Measurements from ENCODE around the gene NCKAP5L.
"Not testable (repeated sequence)": the region's sequence is repeated elsewhere in the genome, so short reads cannot be mapped to it uniquely, and the experiment has no call there.

Gene NCKAP5L

DNA sequence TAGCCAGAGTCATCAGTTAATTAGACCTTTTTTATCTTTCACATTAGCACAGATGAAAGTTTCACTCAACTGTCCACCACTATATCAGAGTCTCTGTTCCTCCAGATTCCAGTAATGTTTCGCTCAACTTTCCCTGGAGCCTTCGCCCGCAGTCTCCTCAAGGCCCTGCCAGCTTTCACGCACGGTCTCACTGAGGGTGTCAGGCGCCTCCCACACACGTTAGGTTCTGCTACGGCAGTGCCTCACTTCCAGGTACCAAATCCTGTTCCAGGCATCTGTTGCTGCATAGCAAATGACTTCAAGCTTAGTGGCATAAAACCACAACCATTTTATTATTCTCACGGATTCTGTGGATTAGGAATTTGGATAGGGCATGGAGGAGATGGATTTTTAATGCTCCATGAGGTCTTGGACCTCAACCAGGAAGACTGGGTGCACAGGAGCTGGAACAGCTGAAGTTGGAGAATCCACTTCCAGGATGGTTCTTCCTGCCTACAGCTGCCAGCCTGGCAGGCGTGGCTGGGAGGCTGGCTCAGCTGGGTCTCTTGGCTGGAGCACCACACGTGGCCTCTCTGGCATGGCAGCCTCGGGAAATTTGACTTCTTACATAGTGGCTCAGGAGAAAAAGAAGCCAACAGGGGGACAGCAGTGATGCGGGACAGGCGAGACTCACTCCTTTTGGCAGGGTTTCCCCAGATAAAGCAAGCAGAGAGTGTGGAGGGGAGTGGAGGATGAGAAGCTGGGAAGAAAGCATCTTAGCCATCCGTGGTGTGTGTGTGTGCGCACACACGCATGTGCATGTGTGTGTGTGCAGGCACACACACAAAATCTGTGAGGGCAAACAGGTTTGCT is 36.0 kb upstream of the NCKAP5L start:
- DNase-seq = no peak

DNA sequence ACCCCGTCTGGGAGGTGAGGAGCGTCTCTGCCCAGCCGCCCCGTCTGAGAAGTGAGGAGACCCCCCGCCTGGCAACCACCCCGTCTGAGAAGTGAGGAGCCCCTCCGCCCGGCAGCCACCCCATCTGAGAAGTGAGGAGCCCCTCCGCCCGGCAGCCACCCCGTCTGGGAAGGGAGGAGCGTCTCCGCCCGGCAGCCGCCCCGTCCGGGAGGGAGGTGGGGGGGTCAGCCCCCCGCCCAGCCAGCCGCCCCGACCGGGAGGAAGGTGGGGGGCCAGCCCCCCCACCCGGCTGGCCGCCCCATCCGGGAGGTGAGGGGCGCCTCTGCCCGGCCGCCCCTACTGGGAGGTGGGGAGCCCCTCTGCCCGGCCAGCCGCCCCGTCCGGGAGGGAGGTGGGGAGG is 32.7 kb upstream of the NCKAP5L start:
- DNase-seq = not testable (repeated sequence)

DNA sequence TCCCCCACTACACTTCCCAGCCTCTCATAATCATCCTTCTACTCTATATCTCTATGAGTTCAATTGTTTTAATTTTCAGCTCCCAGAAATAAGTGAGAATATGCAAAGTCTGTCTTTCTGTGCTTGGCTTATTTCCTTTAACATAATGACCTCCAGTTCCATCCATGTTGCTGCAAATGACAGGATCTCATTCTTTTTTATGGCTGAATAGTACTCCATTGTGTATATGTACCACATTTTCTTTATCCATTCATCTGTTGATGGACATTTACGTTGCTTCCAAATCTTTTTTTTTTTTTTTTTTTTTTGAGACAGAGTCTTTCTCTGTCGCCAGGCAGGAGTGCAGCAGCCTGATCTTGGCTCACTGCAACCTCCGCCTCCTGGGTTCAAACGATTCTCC is 27.7 kb upstream of the NCKAP5L start:
- not testable (repeated sequence) for DNase-seq

DNA sequence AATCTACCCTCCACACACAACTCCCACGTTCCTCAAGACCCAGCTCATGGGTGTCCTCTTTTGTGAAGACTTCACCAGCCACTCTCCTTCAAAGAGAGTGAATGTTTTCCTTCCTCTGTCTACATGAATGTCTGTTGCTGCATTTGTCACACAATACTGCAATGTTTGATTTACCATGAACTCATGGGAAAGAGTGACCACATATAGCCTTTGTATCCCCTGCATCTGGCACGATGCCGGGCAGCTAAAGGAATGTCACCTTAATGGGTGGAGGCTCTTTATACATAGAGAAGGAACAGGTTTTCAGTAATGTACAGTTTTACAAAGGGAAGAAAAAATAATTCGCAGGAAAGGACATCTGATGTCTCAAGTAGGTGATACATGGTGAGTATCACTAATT is 26.8 kb upstream of the NCKAP5L start:
- no peak for DNase-seq

DNA sequence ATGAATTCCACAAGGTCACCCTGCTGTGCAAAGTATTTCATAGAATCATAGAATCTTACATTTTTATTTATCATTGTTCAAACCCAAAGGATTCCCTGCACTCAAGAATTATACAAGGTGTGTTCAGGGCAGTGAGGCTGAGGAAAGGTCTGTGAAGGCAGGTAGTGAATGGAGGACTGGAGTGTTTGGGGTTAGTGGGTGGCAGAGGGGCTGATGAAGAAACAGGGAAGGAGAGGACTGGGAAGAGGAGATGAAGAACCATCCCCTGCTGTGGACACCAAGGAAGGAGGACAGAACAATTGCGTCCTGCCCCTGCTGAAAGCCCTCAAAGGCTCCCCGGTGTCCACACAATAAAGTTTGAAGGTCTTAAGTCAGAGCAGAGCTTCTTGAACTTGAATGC is 25.5 kb upstream of the NCKAP5L start:
- no peak for DNase-seq

DNA sequence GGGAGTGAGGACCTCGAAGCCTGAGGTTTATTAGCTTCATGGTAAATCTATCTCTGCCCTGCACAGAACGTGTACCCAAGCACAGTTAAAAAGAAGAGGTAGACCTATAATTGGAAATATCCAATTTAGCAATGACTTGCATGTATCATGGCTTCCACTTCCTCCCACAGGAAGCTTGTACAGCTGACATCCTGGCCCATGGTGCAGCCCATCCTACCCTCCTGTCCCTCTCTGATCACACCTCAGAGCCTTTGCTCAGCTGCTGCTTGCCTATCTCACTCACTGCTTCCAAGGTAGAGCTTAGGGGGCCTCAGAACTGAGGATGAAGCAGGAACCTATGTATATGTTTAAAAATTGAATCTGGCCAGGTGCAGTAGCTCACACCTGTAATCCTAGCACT is 18.9 kb upstream of the NCKAP5L start:
- no peak for DNase-seq

DNA sequence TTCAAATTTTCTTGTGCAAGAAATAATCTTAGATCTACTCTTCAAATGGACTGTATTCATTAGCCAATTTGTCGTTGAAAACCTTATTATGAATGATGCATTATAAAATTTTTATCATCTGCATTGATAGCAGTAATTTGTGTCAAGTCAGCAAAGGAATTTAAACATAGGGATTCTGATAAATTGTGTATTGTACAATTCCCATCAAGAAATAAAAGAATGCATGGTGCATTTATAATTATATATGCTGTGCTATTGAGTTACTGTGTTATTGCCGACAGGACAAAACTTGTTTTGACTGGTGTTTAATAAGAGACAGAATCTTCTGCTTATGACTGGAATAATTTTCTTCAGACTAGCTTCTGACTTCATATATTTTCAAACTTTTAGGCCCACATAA is 17.8 kb upstream of the NCKAP5L start:
- DNase-seq = no peak

DNA sequence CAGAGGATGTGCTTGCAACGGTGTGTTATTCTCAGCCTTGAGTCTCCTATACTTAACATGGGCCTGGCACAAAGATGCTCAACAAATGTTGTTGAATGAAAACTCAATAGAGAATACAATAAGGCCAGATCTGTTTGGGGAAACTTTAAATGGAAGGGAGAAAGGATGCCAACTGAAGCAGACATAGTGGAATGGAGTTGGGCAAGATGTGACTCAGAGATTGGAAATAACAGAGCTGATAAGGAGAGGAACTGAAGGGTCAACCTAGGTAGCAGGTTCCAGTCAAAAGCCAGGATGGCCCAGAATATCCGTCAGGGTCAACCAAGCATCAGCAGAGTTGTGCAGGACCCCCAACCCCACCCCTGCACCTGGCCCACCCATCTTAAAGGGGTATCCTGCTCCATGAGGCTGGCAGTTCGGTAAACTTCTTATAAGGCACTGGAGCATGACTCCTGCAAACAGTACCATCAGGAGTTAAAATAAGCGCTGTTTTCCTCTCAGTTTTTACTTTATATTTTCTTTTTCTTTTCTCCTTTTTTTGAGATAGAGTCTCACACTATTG is 15.7 kb upstream of the NCKAP5L start:
- no peak for DNase-seq

DNA sequence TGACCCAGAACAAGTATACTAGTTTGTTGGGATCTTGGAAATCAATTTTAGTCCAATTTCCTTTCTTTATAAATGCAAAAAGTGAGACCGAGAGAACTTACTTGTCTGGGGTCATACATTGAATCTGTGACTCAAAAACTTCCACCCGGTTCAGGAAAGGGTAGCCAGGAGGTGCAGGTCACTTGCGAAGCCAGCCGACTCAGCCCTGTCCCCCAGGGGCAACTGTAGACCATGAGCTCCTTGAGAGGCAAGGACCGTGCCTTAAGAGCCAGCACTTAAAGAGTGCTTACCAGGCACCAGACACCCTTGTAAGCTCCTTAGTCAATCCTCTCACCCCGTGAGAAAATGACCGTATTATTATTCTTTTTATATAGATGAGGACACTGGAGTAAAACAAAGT is 15.2 kb upstream of the NCKAP5L start:
- DNase-seq = no peak

DNA sequence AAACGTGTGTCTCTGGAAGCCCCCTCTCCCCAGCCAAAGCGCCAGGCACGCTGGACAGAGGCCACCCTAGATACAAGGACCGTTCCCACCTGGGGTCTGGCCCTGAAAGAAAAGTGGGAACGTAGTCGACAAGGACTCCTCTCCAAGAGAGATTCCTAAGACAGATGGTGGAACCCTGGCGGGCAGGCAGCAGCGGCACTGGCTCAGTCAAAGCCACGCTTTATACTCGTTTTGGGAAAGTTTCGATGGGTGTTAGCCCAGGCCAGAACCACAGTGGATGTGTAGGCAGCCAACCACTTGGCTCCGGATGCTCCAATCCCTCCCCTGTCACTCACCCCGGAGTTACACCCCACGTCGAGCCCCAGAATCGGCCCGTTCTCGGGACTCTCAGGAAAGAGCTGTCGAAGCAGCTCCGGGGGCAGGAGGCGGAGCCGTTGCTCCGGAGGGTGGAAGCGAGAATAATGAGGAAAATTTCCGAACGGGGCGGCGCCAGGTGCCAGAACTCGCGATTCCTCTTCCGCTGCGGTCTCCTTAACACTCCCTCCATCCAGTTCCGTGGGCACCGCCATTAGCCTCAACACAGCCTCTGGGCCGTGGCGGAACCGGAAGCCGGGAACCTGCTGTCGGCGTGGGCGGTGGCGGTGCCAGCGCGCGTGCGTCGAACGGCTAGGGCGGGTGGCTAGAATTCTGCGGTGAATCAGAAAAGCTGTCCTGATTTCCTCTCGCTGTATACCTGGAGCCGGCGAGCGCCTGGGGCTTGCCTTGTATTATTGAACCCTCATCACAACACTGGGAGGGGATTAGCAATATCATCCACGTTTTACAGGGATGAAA is 14.5 kb upstream of the NCKAP5L start, which contains the start of gene BCDIN3D:
Gene BCDIN3D (minus strand): TSS at position 588 of the 834 bp plus-strand sequence. CDS start 19 bp downstream, at position 569.
- DNase-seq = peak; percentile 92

DNA sequence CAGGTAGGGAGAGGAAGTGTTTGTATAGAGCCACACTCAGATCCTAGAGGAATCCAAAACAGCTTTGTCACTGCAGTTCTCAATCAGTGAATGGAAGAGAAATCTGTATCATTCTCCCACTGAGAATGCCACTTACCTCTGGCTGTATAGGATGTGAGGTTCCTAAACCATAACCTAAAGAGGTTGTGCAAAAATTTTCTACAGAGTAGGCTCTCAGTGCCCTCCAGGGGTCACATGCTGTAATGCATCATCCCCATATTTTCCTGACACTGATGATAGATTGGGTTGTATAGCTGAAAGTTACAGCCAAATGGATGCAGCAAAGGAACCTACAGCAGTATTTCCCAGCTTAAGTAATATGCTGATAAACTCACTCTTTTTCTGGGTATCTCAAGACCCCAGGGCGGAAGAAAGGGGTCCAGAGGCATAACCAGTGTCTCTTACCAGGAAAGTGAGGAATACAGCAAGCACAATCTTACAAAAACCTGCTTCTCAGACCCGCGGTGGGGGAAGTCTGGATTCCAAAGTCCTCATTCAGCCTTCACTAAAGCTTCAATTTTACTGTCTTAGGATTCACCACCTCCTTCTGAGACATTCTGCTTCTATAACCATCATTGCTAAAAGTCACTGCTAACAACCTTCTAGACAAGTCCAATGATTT is 10.9 kb upstream of the NCKAP5L start:
- peak; percentile 43 for DNase-seq

DNA sequence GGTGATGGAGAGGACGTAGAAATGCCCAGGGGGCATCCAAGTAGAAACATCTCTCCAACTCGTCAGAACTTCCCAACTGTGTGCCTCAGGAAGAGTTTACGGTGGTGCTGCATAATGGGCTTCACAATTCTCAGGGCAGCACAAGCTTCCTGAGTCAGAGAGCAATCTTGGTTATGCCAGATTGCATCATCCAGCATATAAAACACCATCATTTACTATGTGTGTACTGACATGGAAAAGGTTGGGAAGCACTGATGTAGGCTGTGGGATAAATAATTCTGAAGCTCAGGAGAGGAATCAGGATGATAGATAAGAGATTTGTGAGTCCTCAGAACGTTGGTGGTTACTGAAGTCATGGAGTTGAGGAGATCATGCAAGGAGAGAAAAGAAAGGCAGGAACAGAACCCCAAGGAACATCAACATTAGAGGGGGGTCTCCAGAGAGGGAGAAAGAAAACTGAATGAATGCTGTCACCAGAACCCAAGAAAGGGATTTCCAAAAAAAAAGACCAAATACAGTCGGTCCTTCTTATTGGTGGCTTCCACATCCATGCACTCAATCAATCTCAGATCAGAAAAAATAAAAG is 4.7 kb upstream of the NCKAP5L start:
- peak; percentile 82 for DNase-seq

DNA sequence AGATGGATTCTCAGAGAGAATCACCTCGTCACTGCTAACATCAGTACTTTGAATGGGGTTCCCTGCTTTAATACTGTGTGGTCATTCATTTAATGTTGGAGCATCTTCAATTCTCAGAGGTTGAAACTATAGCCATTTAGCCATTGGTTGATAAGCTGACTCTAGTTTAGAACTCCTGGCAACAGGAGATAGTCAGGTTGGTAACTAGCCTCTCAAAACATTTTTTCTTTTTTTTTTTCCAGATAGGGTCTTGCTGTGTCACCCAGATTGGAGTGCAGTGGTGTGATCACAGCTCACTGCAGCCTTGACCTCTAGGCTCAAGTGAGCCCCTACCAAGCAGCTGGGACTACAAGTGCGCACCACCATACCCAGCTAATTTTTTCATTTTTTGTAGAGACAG is 3.5 kb upstream of the NCKAP5L start:
- no peak for DNase-seq

DNA sequence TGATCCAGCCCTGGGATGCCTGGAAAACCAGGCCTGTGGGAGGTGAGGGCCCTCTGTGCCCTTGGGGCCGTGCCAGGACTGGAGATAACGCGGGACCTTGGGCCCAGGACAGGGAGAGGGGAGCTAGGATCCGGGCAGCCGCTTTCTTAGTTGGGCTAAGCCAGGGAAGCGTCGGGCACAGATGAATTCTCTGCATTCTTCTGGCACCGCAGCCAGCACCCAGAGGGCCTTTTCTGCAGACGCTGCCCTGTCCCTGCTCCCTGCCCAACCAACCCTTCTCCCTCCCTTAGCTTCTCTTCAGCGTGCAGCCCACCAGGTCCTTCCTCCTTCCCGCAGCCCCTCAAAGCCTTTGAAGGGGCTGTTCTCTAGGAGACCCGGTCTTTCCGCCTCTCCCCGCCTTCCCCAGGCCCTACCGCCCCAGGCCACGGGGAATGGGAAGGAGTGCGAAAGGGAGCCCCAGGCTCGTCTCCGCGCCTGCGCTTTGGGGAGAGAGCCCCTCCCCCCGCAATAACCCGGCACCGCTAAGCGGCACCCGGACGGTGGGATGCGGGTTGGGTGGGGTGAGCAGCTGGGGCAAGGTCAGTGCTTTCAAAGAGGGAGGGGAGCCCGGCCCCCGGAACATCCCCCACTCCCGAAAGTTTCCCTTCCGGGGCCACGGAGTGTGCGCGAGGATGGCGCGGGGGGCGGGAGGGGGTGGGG is 663 bp downstream of the NCKAP5L start:
- DNase-seq = peak; percentile 69

DNA sequence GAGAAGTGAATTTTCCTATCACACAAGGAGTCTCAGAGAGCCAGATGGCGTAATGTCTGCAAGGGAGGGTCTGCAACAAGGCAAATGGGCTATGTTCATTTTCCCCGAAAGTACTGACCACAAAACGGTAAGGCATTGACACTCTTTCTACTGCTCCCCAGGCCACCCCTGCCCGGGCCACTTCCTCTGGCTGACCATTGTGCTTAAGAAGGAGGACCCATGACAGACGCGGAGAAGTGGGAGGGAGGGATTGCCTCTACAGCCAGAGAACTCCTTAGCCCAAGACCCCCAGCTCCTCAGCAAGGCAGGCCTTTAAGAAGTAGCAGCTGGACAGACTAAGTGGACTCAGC is 1.2 kb downstream of the NCKAP5L start:
- DNase-seq = no peak

DNA sequence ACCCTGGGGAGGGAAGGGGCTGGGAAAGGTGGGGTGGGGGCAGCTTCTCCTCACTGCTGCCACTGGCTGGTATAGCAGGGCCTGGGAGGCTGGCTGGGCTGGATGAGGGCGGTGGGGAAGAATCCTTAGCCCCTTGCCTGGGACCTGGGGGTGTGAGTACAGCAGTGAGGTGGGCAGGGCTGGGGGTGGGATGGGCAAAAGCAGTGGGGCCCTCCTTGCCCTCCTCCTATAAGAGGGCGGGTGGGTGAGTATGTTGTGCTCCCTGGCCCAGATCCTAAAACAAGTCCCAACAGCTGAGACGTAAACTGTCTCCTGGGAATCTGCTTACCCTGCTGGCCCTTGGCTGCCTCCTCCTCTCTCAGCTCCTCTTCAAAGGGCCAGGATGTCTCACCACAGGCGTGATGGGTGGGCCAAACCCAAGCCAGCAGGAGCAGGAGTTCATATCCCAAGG is 2.2 kb downstream of the NCKAP5L start:
- peak; percentile 48 for DNase-seq

DNA sequence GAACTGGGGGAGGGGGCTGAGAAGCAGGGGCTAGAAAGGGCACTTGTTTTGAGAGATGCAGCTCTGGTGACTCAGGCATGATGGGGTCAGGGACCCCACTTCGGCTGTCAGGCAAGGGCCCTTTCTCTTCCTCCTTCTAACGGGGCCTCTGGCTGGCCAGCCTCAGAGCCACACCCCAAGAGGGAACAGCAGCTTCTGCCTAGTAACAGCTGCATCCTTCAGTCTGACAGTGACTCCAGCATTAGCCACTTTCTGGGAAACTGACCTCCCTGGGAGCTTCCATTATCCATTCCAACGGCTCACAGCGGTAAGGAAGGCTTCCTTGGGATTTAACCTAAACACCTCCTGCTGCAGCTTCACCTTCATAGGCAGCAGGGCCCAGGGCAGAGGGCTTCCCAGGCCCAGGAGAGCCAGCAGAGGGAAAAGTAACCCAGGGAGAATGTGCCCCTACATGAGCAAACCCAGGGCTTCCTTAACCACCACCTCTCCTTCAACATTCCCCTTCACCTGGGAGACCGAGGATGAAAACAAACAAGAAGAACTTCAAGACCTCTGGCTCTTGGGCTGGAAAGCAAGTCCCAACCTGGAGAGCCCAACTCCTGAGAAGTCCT is 2.7 kb downstream of the NCKAP5L start:
- DNase-seq = peak; percentile 30

DNA sequence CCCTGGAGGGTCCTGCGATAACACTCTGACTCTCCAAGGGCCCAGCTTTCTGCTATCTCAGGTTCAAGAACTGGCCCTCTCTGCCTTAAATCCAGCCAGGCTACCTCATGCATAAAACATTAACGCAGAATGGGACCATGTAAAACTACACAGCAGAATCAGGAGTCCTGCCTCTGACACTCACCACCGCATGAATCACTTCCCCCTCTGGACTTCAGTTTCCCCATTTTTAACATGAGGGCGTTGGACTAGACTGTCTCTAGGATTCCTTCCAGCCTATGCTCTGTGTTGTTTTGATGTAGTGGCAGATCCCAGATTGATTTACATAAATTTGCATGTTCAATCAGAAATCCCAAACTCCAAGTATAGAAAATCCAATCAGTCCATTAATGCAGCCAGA is 3.3 kb downstream of the NCKAP5L start:
- peak; percentile 55 for DNase-seq

DNA sequence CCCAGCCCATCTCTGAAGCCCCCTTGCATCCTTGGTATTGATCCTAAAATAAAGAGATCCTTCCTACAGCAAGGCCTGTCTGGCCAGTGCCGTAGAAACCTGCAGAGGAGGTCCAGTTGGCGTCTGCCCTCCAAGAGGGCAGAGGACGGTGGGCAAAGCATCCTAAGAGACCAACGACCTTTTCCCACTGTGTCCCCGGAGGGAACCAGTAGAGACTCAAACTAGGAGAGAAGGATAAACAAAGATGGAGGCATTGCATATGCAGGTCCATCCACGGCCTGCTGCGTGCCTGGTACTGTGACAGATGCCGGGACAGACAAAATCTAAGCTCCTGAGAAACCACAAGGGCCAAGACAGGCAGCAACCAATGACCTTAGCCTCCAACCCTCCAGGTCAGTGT is 3.8 kb downstream of the NCKAP5L start:
- DNase-seq = no peak

DNA sequence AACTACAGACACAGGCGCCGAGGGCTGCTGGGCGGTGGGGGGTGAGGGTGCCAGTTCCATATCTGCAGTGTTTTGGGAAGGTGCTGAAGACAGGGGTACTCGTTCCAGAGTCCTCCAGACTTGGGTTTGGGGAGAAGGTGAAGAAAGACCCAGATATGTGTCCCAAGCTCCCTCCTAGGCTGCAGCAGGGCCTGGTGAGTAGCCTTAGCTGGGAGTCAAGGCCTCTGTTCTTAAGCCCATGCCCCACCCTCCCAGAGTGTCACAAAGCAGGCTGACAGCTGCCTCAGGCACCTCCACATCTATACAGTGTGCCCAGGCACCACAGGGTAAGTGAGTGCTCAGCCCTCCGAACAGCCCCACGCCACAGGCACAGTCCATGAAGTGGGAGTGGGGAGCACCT is 4.3 kb downstream of the NCKAP5L start:
- no peak for DNase-seq

DNA sequence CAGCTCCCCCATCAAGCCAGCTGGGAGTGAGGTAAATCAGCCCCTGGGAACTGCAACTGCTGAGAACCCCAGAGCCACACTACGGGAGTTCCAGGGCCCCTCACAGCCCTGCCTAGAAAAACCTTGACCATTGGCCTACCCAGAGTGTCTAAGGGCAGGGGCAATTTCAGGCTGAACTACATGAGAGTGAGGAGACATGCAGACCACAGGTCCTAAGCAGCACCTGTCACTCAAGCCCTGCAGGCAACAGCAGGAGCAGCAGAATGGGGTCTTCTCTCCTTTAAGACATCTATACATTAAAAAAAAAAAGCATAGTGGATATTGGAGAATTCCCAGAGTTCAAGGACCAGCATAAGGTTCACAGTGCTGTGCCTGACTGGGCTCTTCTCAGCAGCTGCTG is 4.9 kb downstream of the NCKAP5L start:
- no peak for DNase-seq
